ENCODE measurements around the gene DOCK8.

Gene DOCK8

DNA sequence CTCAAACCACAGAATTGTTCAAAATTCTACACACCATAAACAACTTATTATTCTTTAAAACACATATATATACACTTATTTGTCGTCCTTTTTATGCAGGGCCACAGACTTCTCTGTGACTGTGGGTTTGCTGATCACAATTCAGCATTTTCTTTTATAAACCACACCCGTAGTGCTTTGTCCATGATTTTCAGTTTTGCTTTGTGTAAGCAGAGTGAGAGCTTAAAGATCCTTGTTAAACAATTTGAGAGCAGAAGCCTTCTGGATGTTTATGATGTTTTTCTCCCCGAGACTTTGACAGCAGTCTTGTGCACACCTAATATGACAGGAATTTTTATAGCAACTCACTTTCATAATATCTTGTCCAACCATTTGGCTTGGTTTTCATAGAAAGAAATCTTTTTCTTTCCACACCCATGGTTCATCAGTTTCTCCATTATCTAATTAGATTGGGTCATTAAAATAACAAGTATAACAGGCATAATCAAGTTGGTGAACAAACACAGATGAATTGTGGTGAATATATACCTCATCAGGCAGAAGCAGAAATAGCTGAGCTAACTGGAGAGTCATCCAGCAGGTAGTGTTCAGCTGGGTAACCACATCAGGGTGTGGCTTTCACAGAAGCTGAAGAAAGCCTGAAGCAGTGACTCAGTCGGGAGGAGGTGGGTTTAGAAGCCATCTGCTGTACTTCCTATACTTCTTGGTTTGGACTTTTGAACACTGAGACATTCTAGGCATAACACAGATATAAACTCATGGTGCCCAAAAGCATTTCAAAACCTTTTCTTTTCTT lies 232.8 kb downstream of the DOCK8 start:
- DNase-seq (ENCODE audit: extremely low read depth, insufficient read length): no peak
- TF ChIP-seq, protein P1, sequence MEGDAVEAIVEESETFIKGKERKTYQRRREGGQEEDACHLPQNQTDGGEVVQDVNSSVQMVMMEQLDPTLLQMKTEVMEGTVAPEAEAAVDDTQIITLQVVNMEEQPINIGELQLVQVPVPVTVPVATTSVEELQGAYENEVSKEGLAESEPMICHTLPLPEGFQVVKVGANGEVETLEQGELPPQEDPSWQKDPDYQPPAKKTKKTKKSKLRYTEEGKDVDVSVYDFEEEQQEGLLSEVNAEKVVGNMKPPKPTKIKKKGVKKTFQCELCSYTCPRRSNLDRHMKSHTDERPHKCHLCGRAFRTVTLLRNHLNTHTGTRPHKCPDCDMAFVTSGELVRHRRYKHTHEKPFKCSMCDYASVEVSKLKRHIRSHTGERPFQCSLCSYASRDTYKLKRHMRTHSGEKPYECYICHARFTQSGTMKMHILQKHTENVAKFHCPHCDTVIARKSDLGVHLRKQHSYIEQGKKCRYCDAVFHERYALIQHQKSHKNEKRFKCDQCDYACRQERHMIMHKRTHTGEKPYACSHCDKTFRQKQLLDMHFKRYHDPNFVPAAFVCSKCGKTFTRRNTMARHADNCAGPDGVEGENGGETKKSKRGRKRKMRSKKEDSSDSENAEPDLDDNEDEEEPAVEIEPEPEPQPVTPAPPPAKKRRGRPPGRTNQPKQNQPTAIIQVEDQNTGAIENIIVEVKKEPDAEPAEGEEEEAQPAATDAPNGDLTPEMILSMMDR (IDR thresholded peaks at IDR 0.05; ENCODE audit: insufficient read depth, low read length, poor library complexity, severe bottlenecking): no peak
- Histone ChIP-seq H3K27me3 (replicated peaks; ENCODE audit: control insufficient read depth, insufficient read depth, low read length) (no peaks in the 10 kb centered on the region), H3K4me3 (replicated peaks; ENCODE audit: low read depth, low read length) (no peak overlapping the region), H3K36me3 (ENCODE audit: control insufficient read depth, insufficient read depth, low read length) (peaks cover 34% of the 10 kb centered on the region)

DNA sequence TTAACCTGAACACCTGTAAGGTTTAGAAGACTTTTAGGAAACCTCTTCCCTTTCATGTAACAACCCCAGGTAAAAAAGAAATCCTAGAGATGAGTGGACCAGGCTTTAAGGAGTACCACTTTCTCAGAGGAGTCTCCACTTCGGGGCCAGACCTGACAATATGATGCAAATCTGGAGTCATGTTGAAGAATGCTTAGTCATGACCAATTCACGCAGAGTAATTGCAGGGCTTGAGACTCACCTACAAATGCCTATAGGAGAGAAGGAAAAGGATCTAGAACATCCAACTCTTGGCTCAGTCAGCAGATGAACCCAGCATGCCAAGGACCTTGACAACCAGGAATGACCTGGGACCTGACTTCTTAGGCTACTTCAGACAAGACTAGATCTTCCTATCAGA lies 235.4 kb downstream of the DOCK8 start:
- Histone ChIP-seq H3K36me3 (ENCODE audit: control insufficient read depth, insufficient read depth, low read length) (peaks cover 22% of the 10 kb centered on the region), H3K27me3 (replicated peaks; ENCODE audit: control insufficient read depth, insufficient read depth, low read length) (no peaks in the 10 kb centered on the region), H3K4me3 (replicated peaks; ENCODE audit: low read depth, low read length) (no peak overlapping the region)
- DNase-seq (ENCODE audit: extremely low read depth, insufficient read length): no peak
- TF ChIP-seq, protein P1 (IDR thresholded peaks at IDR 0.05; ENCODE audit: insufficient read depth, low read length, poor library complexity, severe bottlenecking): no peak

DNA sequence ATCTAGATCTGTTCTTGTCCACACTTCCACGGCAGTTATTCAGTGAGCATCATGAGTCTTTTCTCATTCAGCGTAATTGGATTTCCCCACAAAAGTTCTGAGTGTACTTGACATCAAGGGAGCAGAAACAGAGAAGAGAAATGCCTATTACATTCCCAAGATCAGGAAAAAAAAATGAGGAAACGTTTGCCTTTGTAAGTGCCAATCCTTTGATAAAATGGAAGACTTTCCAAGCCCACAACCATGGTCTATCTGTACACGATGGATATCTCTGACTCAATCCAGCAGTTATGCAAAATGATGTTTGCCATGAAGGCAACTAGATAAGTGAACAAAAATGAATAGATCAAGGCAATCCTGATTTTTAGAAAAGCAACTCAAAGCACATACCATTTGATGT lies 235.9 kb downstream of the DOCK8 start:
- TF ChIP-seq, protein P1 (IDR thresholded peaks at IDR 0.05; ENCODE audit: insufficient read depth, low read length, poor library complexity, severe bottlenecking): no peak

DNA sequence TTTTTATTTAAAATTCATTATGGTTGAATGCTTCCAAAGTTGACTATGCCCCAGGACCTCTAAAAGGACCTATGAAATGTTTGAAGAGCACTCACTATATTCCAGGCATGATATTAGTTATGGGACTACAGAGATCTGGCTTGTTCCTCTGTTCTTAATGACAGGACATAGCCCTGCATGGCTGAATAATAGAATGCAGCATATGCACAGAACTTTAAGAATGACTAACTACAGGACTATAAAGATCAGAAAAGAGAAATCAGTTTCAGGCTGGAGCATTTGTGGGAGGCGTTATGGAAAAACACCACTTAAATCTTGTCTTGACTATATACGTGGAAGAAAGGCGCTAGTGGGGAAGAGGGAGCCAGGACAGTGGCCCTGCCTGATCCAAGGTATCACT lies 239.2 kb downstream of the DOCK8 start:
- Histone ChIP-seq H3K27me3 (replicated peaks; ENCODE audit: control insufficient read depth, insufficient read depth, low read length) (no peaks in the 10 kb centered on the region), H3K4me3 (replicated peaks; ENCODE audit: low read depth, low read length) (no peak overlapping the region), H3K36me3 (ENCODE audit: control insufficient read depth, insufficient read depth, low read length) (peaks cover 25% of the 10 kb centered on the region)
- TF ChIP-seq, protein P1 (IDR thresholded peaks at IDR 0.05; ENCODE audit: insufficient read depth, low read length, poor library complexity, severe bottlenecking): no peak
- no peak for DNase-seq (ENCODE audit: extremely low read depth, insufficient read length)

More for the DNA sequence above, 235.9 kb downstream of the DOCK8 start:
- Histone ChIP-seq H3K4me3 (replicated peaks; ENCODE audit: low read depth, low read length) (no peak overlapping the region), H3K27me3 (replicated peaks; ENCODE audit: control insufficient read depth, insufficient read depth, low read length) (no peaks in the 10 kb centered on the region), H3K36me3 (ENCODE audit: control insufficient read depth, insufficient read depth, low read length) (peaks cover 25% of the 10 kb centered on the region)
- DNase-seq (ENCODE audit: extremely low read depth, insufficient read length): no peak

DNA sequence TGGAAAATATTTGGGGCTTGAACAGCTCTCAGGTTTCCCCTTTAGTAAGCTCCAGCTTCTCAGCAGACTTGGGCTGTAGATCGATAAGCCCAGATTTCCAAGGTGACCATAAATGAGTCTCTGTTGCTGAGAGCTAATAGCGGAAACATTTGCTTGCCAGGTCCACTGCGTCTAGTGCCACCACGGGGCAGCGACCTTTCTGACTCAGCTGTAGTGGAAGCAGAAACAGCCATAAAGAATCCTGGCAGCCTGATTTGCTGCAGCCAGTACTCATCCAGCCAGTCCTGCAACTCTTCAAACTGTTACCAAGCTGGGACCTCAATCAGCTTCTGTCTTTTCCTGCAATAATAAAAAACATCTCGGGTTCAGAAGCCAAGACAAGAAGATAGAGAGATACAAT lies 241.7 kb downstream of the DOCK8 start:
- Histone ChIP-seq H3K27me3 (replicated peaks; ENCODE audit: control insufficient read depth, insufficient read depth, low read length) (no peaks in the 10 kb centered on the region), H3K4me3 (replicated peaks; ENCODE audit: low read depth, low read length) (no peak overlapping the region), H3K36me3 (ENCODE audit: control insufficient read depth, insufficient read depth, low read length) (peaks cover 23% of the 10 kb centered on the region)
- TF ChIP-seq, protein P1 (IDR thresholded peaks at IDR 0.05; ENCODE audit: insufficient read depth, low read length, poor library complexity, severe bottlenecking): no peak
- no peak for DNase-seq (ENCODE audit: extremely low read depth, insufficient read length)

All from GM06990 (cell line).